Osteocyte (in vitro differentiated cells): ENCODE data around the gene GANC. TPM values are rescaled to one million over a fixed set of nuclear protein-coding genes. Genes with fewer than 3 reads are reported as not detected.
"Not testable (repeated sequence)": the region's sequence is repeated elsewhere in the genome, so short reads cannot be mapped to it uniquely, and the experiment has no call there.

Experiments used
- DNase-seq: peaks from one replicate; pipeline ENCODE4 v3.0.0; 2021; ENCODE audit warnings: mixed read lengths; ENCODE audit not compliant: unreplicated experiment; ENCODE audit errors: extremely low spot score
- H3K27ac Mint-ChIP-seq: one replicate; pipeline ENCODE4 v1.8.0; 2021; ENCODE audit warnings: mild to moderate bottlenecking, mixed read lengths; ENCODE audit not compliant: unreplicated experiment
- H3K27me3 Mint-ChIP-seq: one replicate; pipeline ENCODE4 v1.8.0; 2021; ENCODE audit warnings: mixed read lengths; ENCODE audit not compliant: unreplicated experiment
- H3K36me3 Mint-ChIP-seq: one replicate; pipeline ENCODE4 v1.8.0; 2021; ENCODE audit warnings: mixed read lengths; ENCODE audit not compliant: unreplicated experiment
- H3K4me1 Mint-ChIP-seq: one replicate; pipeline ENCODE4 v1.8.0; 2021; ENCODE audit warnings: mixed read lengths; ENCODE audit not compliant: unreplicated experiment
- H3K4me3 Mint-ChIP-seq: one replicate; pipeline ENCODE4 v1.8.0; 2021; ENCODE audit warnings: mild to moderate bottlenecking, moderate library complexity, mixed read lengths; ENCODE audit not compliant: unreplicated experiment
- H3K9me3 Mint-ChIP-seq: one replicate; pipeline ENCODE4 v1.8.0; 2021; ENCODE audit warnings: mixed read lengths; ENCODE audit not compliant: unreplicated experiment
- total RNA-seq: library from RNA; stranded (reverse); gene quantifications from 2 replicates; pipeline ENCODE4 v1.2.1, GENCODE V29; 2021
- TF ChIP-seq, protein P1 (sequence below): fragments of 200-600 bp; sonication (generic); IDR thresholded peaks from 2 replicates; pipeline ENCODE4 v1.5.0; 2021; ENCODE audit warnings: antibody characterized with exemption, mild to moderate bottlenecking, moderate library complexity

GANC gene
- total RNA-seq, 1 donor from 2014 or later = 34.0 TPM

DNA sequence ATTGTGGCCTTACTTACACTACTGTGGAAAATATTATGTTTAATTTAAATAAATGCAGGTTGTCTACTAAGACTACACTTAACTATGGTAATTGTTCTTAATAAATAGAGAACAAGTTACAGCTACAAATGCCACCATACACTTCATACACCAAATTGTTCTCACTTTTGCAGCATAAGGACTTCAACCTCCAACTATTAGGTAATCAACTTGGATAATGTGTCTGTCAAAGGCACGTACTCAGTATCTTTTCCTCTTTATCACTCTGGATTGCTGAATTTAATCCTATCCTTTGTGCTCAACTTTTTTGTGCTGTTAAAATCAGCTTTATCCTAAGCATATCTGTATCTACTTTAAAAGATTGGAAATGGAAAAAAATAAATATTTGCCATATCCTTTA, 41.8 kb downstream of the GANC start:
- H3K4me1 Mint-ChIP-seq = no peaks in the 10 kb centered on the region
- H3K4me3 Mint-ChIP-seq = no peak overlapping the region
- no peaks in the 10 kb centered on the region for H3K27me3 Mint-ChIP-seq
- TF ChIP-seq, protein P1, sequence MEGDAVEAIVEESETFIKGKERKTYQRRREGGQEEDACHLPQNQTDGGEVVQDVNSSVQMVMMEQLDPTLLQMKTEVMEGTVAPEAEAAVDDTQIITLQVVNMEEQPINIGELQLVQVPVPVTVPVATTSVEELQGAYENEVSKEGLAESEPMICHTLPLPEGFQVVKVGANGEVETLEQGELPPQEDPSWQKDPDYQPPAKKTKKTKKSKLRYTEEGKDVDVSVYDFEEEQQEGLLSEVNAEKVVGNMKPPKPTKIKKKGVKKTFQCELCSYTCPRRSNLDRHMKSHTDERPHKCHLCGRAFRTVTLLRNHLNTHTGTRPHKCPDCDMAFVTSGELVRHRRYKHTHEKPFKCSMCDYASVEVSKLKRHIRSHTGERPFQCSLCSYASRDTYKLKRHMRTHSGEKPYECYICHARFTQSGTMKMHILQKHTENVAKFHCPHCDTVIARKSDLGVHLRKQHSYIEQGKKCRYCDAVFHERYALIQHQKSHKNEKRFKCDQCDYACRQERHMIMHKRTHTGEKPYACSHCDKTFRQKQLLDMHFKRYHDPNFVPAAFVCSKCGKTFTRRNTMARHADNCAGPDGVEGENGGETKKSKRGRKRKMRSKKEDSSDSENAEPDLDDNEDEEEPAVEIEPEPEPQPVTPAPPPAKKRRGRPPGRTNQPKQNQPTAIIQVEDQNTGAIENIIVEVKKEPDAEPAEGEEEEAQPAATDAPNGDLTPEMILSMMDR = no peak
- H3K9me3 Mint-ChIP-seq = no peaks in the 10 kb centered on the region
- no peak for DNase-seq
- H3K27ac Mint-ChIP-seq = no peak overlapping the region
- H3K36me3 Mint-ChIP-seq = peaks cover 25% of the 10 kb centered on the region

DNA sequence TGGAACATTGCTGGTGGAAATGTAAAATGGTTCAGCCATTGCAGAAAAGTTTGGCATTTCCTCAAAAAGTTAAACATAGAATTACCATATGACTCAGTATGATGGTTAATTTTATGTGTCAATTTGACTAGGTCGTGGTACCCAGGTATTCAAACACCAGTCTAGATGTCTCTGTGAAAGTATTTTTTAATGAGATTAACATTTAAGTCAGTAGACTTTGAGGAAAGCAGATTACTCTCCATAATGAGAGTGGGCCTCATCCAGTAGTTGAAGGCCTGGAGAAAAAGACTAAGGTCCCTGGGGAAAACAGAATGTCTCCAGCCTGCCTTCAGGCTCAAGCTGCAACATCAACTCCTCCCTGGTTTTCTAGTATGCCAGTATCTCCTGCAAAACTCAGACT, 42.5 kb downstream of the GANC start:
- no peak overlapping the region for H3K4me3 Mint-ChIP-seq
- H3K36me3 Mint-ChIP-seq = peaks cover 19% of the 10 kb centered on the region
- no peaks in the 10 kb centered on the region for H3K4me1 Mint-ChIP-seq
- TF ChIP-seq, protein P1 = no peak
- no peak overlapping the region for H3K27ac Mint-ChIP-seq
- no peaks in the 10 kb centered on the region for H3K9me3 Mint-ChIP-seq
- no peak for DNase-seq
- H3K27me3 Mint-ChIP-seq = no peaks in the 10 kb centered on the region

DNA sequence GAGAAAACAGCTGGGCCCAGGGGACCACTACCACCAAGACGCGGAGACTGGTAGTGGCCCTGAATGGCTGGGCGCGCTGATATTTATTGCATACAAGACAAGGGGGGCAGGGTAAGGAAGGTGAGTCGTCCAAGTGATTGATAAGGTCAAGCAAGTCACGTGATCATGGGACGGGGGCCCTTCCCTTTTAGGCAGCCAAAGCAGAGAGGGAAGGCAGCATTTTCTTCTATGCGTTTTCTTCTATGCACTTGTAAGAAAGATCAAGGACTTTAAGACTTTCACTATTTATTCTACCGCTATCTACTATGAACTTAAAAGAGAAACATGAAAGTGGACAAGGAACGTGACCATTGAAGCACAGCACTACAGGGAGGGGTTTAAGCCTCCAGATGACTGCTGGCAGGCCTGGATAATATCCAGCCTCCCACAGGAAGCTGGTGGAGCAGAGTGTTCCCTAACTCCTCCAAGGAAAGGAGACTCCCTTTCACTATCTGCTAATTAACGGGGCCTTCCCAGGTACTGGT, 43.3 kb downstream of the GANC start:
- not testable (repeated sequence) for H3K27me3 Mint-ChIP-seq, H3K4me1 Mint-ChIP-seq, H3K9me3 Mint-ChIP-seq, H3K4me3 Mint-ChIP-seq, DNase-seq, H3K27ac Mint-ChIP-seq
- peaks cover 16% of the 10 kb centered on the region for H3K36me3 Mint-ChIP-seq

DNA sequence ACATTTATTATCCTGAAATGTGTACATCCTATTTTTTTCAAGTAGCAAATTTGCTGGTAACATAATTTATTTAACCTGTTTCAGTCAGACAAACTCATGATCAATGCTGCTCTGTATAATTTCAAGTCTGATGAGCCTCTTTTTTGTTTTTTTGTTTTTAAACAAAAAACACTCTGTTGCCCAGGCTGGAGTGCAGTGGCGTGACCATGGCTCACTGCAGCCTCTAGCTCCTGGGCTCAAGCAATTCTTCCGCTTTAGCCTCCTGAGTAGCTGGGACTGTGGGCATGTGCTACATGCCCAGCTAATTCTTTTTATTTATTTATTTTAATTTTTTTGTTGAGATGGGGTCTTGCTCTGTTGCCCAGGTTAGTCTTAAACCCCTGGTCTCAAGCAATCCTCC, 46.2 kb downstream of the GANC start:
- no peak overlapping the region for H3K4me3 Mint-ChIP-seq
- H3K27ac Mint-ChIP-seq = no peak overlapping the region
- TF ChIP-seq, protein P1 = no peak
- no peaks in the 10 kb centered on the region for H3K9me3 Mint-ChIP-seq
- no peaks in the 10 kb centered on the region for H3K27me3 Mint-ChIP-seq
- peaks cover 13% of the 10 kb centered on the region for H3K36me3 Mint-ChIP-seq
- no peaks in the 10 kb centered on the region for H3K4me1 Mint-ChIP-seq
- no peak for DNase-seq

DNA sequence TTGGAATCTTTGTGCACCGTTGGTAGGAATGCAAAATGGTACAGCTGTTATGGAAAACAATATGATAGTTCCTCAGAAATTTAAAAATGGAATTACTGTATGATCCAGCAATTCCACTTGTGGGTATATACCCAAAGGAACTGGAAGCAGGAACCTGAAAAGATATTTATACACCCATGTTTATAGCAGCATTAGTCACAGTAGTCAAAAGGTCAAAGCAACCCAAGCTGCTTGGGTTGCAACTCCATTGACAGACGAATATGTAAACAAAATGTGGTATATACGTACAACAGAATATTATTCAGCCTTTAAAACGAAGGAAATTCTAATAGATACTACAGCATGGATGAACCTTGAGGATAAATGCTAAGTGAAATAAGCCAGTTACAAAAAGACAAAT, 51.3 kb downstream of the GANC start:
- Mint-ChIP-seq H3K36me3 (peaks cover 23% of the 10 kb centered on the region), H3K27me3 (no peaks in the 10 kb centered on the region), H3K9me3 (no peaks in the 10 kb centered on the region), H3K4me1 (no peaks in the 10 kb centered on the region), H3K4me3 (no peak overlapping the region), H3K27ac (no peak overlapping the region)
- no peak for DNase-seq
- TF ChIP-seq, protein P1 = no peak

DNA sequence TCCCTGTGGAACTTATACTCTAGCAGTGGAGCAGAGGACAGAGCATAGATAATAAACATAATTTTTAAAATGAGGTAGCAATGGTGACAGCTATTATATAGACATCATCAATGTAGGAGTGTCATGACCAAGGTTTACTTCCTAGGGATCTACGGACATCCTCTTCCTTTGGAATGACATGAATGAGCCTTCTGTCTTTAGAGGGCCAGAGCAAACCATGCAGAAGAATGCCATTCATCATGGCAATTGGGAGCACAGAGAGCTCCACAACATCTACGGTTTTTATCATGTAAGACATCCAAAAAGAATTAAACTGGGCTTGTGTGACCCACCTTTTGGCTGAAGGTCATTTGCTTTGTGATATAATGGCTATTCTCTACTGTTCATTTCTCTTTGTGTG, 56.2 kb downstream of the GANC start:
- Mint-ChIP-seq H3K27ac (no peak overlapping the region), H3K27me3 (no peaks in the 10 kb centered on the region), H3K36me3 (peaks cover 19% of the 10 kb centered on the region), H3K4me3 (no peak overlapping the region), H3K9me3 (no peaks in the 10 kb centered on the region), H3K4me1 (no peaks in the 10 kb centered on the region)
- DNase-seq = no peak
- TF ChIP-seq, protein P1 = no peak
